ENCODE results near the gene RASD1.
"Not testable (repeated sequence)": the region's sequence is repeated elsewhere in the genome, so short reads cannot be mapped to it uniquely, and the experiment has no call there.

The RASD1 gene

DNA sequence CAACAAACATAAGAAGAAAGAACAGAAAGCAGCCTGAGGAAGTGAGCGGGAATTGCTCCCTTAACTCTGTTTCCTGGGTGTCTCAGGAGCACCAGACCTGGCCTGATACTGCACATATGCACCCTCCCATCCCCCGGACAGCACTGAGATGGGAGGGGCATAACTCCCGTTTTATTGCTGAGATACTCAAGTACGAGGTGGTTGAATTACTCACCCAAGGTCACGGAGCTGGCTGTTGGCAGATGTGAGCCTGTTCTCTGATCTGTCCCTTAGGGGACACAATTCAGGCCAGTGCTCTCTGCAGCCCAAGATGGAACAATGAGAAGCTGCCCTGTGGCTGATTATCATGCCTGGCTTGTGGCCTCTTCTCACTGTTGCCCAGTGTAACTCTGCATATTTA is 28.5 kb downstream of the RASD1 start:
- no peak for DNase-seq

DNA sequence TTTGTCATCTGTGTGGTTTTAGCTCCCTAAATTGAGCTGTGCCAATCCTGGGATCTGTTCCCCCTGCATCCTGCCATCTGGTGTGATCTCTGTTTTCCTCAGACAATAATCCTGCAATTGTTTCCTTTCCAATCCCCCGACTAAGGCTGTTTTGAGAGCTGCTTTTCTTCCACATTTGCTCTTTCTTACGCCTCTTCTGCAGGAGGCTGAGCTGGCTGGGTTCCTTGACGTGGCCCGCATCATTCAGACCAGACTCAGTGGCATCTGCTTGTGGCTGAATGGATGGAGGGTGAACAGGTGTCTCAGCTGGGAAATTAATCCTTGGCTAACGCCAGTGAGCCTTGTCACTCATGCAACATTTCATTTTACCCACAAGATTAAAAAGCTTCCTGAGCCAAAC is 29.2 kb downstream of the RASD1 start:
- DNase-seq: no peak

DNA sequence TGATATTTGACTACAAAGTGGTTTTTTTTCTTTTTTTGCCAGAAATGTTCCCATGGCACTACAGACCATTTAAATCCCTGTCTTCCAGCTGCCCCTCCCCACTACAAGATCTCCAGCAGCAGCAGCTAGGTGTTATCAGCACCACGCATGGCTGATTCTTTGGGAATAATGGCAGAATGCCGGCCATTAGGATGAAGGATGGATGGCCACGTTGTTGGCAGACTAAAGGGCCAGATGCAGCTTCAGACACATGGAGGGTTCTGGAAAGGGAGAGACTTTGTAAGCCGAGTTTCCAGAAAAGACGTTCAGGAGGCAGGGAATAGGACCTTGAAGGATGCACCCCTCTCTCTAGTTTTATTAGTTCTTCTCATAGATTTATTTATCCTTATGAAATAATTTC is 29.7 kb downstream of the RASD1 start:
- no peak for DNase-seq

DNA sequence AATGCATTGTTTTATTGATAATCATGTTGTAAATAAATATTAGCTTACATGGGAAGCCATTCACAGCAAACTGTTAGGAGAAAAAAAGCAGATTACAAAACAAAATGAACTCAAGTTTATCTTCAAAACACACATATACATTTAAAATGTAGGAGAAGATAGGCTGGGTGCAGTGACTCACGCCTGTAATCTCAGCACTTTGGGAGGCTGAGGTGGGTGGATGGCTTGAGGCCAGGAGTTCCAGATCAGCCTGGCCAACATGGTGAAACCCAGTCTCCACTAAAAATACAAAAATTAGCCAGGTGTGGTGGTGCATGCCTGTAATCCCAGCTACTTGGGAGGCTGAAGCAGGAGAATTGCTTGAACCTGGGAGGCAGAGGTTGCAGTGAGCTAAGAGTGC is 30.3 kb downstream of the RASD1 start:
- not testable (repeated sequence) for DNase-seq

DNA sequence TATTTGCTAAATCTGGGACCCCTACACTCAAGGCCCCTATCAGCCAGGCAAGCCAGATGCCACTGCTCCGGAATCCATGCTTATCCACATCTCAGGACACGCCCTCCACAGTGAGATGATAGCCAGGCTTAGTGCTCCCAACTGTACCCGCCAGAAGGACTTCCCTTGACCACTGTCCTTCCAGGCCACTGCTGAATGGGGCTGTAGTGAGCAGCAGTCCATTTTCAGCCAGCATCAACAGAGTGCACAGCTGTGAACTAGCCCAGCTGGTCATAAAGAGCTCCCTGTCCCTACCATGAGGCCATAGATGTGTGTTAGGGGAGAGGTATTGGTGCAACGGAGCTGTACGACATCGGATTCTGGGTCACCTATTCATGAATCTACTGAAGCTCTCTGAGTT is 32.4 kb downstream of the RASD1 start:
- DNase-seq: no peak

DNA sequence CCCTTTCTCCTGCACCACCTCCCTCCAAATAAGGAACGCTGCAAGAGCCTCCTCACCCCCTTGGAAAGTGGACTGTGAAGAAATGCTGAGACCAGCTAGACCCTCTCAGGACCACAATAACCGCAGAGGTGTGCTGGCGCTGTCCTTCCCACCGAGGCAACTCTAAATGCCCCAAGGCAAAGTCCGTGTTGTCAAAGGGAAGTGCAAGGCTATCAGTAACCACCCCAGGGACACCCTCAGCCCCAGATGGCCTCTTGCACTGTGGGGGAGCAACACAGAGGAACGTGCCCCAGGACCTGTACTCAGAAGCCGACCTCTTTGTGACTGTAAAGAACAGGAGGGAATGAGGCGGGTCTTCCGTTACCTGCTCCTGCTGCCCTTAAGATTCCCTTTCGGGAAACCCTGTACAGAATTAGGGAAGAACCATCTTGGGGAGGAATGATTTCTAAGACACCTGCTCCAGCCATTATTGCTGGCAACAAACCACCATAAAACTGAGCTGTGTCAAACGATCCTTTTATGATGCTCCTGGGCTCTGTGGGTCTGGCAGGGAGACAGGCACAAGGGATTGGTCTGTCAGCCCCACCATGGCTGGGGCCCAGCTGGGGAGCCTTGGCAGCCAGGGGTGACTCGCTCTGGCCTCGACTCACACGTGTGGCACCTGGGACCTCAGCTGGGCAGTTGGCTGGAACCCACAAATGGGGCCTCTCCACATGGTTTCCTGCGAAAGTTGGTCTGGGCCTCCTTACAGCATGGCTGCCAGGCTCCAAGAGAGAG is 34.0 kb downstream of the RASD1 start:
- no peak for DNase-seq

- no peak for DNase-seq
Measured at GRCh38 chr17:17460038-17460437, 36.2 kb downstream of the RASD1 start.

DNA sequence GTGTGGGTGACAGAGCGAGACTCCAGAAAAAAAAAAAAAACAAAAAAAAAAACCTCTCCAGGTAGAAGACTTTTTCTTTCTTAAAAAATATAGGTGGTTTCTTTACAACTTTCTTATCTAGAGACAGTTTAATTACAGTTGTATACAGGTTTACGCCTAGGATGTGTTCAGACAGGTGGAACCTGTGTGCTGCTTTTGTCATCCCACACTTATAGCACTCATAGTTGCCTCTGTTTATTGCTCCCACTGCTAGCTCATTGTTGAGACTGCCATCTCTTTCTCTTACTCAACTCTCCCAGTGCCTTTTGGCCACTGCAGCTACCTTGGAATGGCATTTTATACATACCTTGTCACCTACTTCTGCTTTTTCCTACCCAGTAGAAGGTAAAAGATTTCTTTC is 38.5 kb downstream of the RASD1 start:
- no peak for DNase-seq

- no peak for DNase-seq
Measured at GRCh38 chr17:17456251-17456650, 39.9 kb downstream of the RASD1 start.

DNA sequence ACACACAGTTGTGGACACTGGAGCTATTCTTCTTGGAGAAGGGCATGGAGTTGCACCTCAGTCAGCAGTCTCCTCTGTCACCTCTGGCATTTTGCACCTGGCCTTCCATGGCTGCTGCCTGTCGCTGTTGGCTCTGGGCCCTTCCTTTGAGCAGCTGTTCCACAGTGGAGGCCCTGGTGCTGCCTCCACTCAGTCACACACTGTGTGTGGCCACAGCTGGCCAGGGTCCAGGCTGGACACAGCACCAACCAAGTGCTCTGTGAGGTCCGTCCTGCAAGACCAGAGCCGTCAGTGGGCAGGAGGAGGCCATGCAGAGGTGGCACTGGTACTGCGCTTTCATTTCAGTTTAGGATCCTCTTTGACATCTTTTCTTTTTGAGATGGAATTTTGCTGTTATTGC is 41.0 kb downstream of the RASD1 start:
- DNase-seq: no peak

DNA sequence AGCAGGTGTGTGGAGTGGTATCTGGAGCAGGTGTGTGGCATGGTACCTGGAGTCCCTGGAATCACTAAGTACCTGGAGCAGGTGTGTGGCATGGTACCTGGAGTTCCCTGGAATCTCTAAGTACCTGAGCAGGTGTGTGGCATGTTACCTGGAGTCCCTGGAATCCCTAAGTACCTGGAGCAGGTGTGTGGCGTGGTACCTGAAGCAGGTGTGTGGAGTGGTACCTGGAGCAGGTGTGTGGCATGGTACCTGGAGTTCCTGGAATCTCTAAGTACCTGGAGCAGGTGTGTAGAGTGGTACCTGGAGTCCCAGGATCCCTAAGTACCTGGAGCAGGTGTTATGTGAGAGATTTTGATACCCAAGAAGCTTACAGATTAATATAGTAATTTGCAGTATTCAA is 41.5 kb downstream of the RASD1 start:
- not testable (repeated sequence) for DNase-seq

DNA sequence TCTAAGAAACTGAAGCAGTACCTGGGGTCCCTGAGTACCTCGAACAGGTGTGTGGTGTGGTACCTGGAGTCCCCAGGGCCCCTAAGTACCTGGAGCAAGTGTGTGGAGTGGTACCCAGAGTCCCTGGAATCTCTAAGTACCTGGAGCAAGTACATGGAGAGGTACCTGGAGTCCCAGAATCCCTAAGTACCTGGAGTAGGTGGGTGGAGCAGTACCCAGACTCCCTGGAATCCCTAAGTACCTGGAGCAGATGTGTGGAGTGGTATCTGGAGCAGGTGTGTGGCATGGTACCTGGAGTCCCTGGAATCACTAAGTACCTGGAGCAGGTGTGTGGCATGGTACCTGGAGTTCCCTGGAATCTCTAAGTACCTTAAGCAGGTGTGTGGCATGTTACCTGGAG is 41.9 kb downstream of the RASD1 start:
- no peak for DNase-seq

DNA sequence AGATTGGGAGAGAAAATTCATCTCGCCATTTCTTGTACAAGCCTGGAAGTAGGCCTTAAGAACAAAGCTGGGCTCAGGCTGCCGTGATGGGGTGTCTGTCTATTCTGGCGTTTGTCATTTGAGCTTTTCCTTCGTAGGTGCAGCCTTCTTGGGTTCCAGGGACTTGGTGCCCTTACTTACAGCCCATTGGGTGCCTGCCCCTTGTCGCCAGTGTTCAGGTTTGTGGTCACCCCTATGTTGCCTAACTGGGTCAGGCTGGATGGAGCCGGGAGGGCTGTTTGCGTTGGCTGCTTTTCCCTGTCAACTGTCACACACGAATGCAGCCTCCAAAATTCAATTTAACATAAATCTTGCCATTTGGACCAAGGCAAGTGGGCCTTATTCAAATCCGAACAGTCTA is 43.1 kb downstream of the RASD1 start:
- no peak for DNase-seq

DNA sequence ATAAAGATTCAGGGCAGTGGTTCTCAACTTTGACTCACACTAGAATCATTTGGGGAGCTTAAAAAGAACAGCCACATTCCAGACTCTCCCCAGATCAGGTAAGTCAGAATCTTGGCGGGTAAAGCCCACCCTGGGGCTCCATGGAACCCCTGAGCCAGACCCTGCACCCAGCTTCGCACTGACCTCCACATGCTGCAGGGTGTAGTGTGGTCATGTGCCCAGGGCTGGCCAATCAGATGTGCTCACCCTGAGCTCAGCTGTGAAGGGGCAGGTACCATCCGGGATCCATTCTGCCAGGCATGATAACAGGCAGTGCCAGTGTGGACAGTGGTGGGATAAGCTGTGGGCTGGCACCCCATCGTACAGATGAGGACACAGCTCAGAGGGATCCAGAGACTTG is 47.5 kb downstream of the RASD1 start:
- no peak for DNase-seq

DNA sequence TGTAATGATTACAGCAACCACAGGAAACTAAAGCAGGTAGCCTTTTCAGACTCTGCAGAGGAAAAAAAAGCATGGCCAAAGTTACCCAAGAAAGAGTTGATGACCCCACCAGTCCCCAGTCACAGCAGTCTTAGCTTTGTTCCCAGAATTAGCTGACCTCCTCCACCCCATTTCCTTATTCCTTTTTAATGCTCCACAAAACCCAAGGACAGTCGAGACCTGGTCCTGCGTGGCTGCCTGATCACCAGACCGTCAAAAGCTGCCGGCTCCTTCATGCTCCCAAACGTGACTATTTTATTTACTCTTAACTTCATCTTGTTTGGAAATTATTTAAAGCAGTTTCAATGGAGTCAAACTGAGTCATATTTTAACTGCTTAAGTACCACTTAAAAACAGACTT is 48.1 kb downstream of the RASD1 start:
- no peak for DNase-seq

DNA sequence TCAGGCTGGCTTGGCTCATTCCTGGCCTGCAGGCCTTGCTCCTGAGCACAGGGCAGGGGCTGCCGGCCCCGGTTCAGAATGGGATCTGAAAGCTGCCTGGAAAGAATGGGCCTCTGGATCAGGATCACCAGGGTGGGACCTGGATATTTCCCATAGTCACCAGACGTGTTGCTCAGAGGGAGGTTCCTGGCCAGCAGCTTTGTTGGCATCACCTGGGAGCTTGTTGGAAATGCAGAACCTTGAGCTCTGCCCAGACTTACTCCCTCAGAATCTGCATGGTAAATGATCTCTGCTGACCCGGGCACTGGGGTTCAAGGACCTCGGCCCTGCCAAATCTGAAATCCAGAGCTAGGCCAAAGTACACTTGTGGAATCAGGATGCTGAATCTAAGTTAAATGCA is 48.9 kb downstream of the RASD1 start:
- DNase-seq: no peak

DNA sequence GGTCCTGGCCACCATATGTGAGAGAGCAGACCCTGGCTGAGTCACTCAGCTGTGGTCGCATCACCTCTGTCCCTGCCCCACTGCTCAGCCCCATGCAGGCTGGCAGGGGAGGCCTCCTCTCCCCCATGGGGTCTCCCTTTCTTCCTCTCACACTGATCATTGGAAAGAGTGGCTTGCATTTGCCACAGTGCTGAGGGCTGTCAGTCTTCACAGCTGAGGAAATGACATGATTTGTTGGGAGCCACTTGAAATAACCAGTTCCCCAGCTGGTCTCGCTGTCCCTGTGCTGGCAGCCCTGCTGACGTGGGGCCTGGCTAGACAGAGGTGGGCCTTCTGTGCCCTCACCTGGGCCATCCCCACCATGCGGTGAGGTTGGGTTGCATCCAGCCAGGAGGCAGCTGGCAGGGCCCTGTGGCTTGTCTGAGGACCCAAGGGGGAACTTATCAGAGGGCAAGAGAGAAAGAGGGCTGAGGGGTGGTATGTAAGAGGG is 49.5 kb downstream of the RASD1 start:
- no peak for DNase-seq

GRCh38 chr17:17445925-17446665 is 50.1 kb downstream of the RASD1 start:
- no peak for DNase-seq

GRCh38 chr17:17445296-17445924 is 50.8 kb downstream of the RASD1 start:
- DNase-seq: no peak

All from GDM1 (cell line).